Measurements from ENCODE around the gene EMC10.

EMC10 gene

GRCh38 chr19:50449236-50449899 is 26.9 kb upstream of the EMC10 start:
- Histone ChIP-seq H3K27me3 (peaks cover 29% of the 10 kb centered on the region), H3K27ac (no peak overlapping the region), H3K4me1 (ENCODE audit: control insufficient read depth in 1 of 2, insufficient read depth in 1 of 2, low read depth in 1 of 2, low read length in 1 of 2) (no peaks in the 10 kb centered on the region), H3K4me3 (ENCODE audit: low read depth in 1 of 2, low read length in 1 of 2) (no peak overlapping the region), H3K36me3 (no peaks in the 10 kb centered on the region), H3K9me3 (no peaks in the 10 kb centered on the region)
- TF ChIP-seq, protein P1, sequence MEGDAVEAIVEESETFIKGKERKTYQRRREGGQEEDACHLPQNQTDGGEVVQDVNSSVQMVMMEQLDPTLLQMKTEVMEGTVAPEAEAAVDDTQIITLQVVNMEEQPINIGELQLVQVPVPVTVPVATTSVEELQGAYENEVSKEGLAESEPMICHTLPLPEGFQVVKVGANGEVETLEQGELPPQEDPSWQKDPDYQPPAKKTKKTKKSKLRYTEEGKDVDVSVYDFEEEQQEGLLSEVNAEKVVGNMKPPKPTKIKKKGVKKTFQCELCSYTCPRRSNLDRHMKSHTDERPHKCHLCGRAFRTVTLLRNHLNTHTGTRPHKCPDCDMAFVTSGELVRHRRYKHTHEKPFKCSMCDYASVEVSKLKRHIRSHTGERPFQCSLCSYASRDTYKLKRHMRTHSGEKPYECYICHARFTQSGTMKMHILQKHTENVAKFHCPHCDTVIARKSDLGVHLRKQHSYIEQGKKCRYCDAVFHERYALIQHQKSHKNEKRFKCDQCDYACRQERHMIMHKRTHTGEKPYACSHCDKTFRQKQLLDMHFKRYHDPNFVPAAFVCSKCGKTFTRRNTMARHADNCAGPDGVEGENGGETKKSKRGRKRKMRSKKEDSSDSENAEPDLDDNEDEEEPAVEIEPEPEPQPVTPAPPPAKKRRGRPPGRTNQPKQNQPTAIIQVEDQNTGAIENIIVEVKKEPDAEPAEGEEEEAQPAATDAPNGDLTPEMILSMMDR (IDR thresholded peaks at IDR 0.05) = no peak

- H3K27me3 ChIP-seq = peaks cover 29% of the 10 kb centered on the region
- no peak overlapping the region for H3K4me3 ChIP-seq (ENCODE audit: low read depth in 1 of 2, low read length in 1 of 2)
- H3K36me3 ChIP-seq = no peaks in the 10 kb centered on the region
- TF ChIP-seq, protein P1 (IDR thresholded peaks at IDR 0.05) = no peak
- no peaks in the 10 kb centered on the region for H3K4me1 ChIP-seq (ENCODE audit: control insufficient read depth in 1 of 2, insufficient read depth in 1 of 2, low read depth in 1 of 2, low read length in 1 of 2)
- H3K9me3 ChIP-seq = no peaks in the 10 kb centered on the region
- no peak overlapping the region for H3K27ac ChIP-seq
Measured at GRCh38 chr19:50450369-50451222, 25.7 kb upstream of the EMC10 start.

DNA sequence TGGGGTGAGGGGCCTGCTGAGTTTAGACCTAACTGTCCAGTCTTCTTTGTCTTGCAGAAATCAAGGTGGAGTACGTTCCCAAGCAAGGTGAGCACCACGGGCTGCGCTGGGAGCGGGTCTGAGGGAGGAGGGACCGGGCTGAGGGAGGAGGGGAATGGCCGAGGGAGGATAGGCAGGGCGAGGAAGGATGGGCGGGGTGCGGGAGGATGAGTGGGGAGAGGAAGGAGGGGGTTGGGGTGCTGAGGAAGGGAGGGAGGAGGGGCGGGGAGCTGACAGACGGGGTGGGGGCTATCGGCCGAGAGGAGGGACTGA is 25.1 kb upstream of the EMC10 start:
- peaks cover 29% of the 10 kb centered on the region for H3K27me3 ChIP-seq
- TF ChIP-seq, protein P1 (IDR thresholded peaks at IDR 0.05) = no peak

GRCh38 chr19:50453243-50453642 is 23.1 kb upstream of the EMC10 start:
- TF ChIP-seq, protein P1 (IDR thresholded peaks at IDR 0.05) = no peak
- H3K36me3 ChIP-seq = no peaks in the 10 kb centered on the region
- H3K4me1 ChIP-seq (ENCODE audit: control insufficient read depth in 1 of 2, insufficient read depth in 1 of 2, low read depth in 1 of 2, low read length in 1 of 2) = no peaks in the 10 kb centered on the region
- no peak overlapping the region for H3K27ac ChIP-seq
- no peak overlapping the region for H3K4me3 ChIP-seq (ENCODE audit: low read depth in 1 of 2, low read length in 1 of 2)
- H3K27me3 ChIP-seq = peaks cover 45% of the 10 kb centered on the region
- no peaks in the 10 kb centered on the region for H3K9me3 ChIP-seq

More for the DNA sequence above, 25.1 kb upstream of the EMC10 start:
- no peaks in the 10 kb centered on the region for H3K36me3 ChIP-seq
- no peaks in the 10 kb centered on the region for H3K4me1 ChIP-seq (ENCODE audit: control insufficient read depth in 1 of 2, insufficient read depth in 1 of 2, low read depth in 1 of 2, low read length in 1 of 2)
- no peak overlapping the region for H3K4me3 ChIP-seq (ENCODE audit: low read depth in 1 of 2, low read length in 1 of 2)
- H3K27ac ChIP-seq = no peak overlapping the region
- H3K9me3 ChIP-seq = no peaks in the 10 kb centered on the region

DNA sequence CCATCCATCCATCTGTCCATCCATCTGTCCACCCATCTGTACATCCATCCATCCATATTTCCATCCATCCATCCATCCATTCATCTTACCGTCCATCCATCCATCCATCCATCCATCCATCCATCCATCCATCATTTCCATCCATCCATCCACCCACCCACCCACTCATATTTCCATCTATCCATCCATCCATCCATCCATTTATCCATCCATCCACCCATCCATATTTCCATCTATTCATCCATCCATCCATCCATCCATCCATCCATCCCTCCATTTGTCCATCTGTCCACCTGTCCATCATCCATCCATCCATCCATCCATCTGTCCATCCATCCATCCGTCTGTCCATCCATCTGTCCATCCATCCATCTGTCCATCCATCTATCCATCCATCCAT is 20.3 kb upstream of the EMC10 start:
- Histone ChIP-seq H3K4me1 (ENCODE audit: control insufficient read depth in 1 of 2, insufficient read depth in 1 of 2, low read depth in 1 of 2, low read length in 1 of 2) (no peaks in the 10 kb centered on the region), H3K27me3 (peaks cover 55% of the 10 kb centered on the region), H3K4me3 (ENCODE audit: low read depth in 1 of 2, low read length in 1 of 2) (no peak overlapping the region), H3K9me3 (no peaks in the 10 kb centered on the region), H3K36me3 (no peaks in the 10 kb centered on the region), H3K27ac (no peak overlapping the region)
- TF ChIP-seq, protein P1 (IDR thresholded peaks at IDR 0.05) = no peak
